T-helper 2 cell treated with Interferon-gamma antibody and Interleukin-4, amounts not matched to agents 100 ng/mL and 5 ng/mL, for 36 hours (primary cell): ENCODE data around the gene GSG1L. TPM values are rescaled to one million over a fixed set of nuclear protein-coding genes. Genes with fewer than 3 reads are reported as not detected.

Source experiments
- intact Hi-C: fragments of 100-400 bp; cut with micrococcal nuclease; formaldehyde crosslinking; loops from one replicate; pipeline ENCODE4 v1.15.1; 2023
- total RNA-seq: library from RNA; stranded (reverse); gene quantifications from 2 replicates; pipeline ENCODE4 v1.2.3, GENCODE V29; 2022

GSG1L gene
- 0.23 TPM in 1 of 2 replicates, not detected in the other for total RNA-seq

DNA sequence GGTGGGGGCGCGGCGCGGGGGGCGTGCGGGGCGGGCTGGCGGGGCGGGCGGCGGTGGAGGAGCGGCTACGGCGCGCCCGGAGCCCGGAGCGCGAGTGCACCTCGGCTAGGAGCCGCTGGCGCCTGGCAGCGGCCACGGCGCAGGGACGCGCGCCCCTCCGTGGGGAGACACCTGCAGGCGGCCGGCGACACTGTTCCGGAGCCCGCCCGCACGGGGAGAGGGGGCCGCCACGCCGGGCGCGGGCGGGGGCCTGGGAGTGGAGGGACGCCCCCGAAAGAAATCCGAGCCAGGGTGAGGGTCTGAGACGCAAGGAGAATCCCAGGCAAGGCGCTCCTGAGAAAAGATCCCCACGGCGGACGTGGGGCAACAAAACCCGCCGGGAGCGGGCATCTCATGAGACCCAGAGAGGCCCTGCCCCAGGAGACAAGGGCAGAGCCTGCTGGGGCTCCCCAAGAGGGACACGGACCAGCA lies at the start of gene GSG1L:
Gene GSG1L, minus strand, starts transcription at position 124 of the 471 bp plus-strand sequence. CDS start 290 bp downstream, outside the sequence.
- intact Hi-C loops, result no loop called here

- intact Hi-C loops, result no loop called here
These were observed 49.4 kb upstream of the GSG1L start for GRCh38 chr16:28112908-28113307.

DNA sequence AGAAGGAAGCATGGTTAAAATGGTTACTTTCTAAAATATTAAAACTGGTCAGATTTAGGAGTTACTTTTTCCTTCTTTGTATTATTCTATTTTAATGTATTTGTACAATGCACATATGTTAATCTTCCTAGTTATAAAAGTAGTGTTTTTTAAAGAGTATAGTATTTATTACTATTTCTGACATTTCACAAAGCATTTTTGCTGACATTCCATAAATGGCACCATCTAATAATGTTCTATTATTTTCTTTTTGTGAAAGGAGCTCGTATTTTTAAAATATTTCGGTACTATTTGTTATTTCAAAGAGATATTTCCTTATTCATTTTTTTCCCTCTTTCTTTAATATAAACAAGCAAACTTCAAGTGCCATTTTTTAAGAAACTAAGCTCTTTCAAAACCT lies 47.5 kb upstream of the GSG1L start:
- intact Hi-C loops, result no loop called here

GRCh38 chr16:28110479-28110878 lies 47.0 kb upstream of the GSG1L start:
- intact Hi-C loops, result no loop called here

- intact Hi-C loops, result no loop called here
These were observed 46.6 kb upstream of the GSG1L start for GRCh38 chr16:28110074-28110473.

DNA sequence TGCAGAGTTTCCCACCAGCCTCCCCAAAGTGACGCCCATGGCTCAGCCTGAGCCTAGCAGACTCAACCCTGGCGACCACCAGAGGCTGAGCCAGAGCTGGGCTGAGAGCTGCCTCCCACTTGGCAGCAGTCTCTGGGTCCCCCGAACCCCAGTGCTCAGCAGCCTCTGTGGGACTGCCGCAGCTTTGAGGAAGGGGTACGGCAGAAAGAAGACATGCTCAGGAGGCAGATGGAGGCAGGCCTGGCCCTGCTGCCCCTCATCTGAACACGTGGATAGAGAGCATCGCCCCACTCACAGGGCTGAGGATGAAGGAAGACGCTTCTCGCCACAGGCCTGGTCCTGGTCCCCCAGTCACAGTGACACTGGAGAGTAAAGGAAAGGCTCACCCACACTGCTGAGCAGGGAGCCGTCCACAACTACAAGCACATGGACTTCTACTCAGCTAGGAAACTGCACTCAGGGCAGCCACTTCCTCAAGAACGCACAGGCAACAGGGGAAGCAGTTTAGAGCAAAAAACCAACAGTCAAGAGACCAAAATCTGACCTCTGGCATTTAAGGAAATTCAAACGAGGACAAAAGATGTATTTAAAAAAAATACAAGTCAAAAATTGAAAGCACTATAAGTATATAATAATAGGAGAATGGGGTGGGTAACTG lies 45.2 kb upstream of the GSG1L start:
- intact Hi-C loops, result no loop called here

DNA sequence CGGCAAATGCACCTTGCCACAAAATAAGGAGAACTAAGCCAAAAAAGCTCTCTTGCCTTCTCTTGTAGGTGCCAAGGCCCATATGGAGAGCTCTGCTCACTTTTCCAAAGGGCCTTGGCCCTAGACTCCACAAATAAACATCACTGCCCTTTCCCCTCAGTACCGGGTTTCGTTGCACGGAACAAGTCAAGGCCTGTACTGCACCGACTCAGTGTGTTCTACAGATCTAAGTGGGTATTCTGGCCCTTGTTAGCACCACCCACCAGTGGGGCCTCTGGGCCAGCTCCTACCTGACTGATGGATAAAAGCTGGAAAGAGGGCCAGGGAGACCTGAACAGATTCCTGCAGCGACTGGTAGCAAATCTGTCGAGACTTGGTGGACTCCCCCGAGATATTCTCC lies 43.7 kb upstream of the GSG1L start:
- intact Hi-C loops, result no loop called here

- intact Hi-C loops, result no loop called here
These were observed 43.1 kb upstream of the GSG1L start for GRCh38 chr16:28106467-28107215.

DNA sequence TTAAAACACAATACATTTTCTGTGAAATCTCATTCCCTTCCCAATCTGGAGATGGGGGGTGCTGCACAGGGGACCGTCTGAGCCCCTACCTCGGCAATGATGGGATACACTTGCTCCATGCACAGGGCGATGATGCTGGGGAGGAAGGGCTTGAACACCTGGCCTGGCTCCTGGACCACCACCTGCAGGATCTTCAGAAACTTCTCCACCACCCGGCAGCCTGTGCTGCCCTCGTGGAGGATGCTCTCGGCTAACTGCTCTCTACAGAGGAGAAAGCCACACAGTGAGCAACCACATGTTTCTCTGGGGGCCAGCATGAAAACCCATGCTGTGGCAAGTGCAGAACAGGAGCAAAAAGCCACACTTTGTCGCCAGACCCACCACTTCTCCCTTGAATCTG lies 42.4 kb upstream of the GSG1L start:
- intact Hi-C loops, result no loop called here

GRCh38 chr16:28105297-28105696 lies 41.8 kb upstream of the GSG1L start:
- intact Hi-C loops, result no loop called here

GRCh38 chr16:28104404-28104803 lies 40.9 kb upstream of the GSG1L start:
- intact Hi-C loops, result no loop called here

GRCh38 chr16:28103516-28104170 lies 40.1 kb upstream of the GSG1L start:
- intact Hi-C loops, result no loop called here

- intact Hi-C loops, result no loop called here
These were observed 38.0 kb upstream of the GSG1L start for GRCh38 chr16:28101533-28101890.

DNA sequence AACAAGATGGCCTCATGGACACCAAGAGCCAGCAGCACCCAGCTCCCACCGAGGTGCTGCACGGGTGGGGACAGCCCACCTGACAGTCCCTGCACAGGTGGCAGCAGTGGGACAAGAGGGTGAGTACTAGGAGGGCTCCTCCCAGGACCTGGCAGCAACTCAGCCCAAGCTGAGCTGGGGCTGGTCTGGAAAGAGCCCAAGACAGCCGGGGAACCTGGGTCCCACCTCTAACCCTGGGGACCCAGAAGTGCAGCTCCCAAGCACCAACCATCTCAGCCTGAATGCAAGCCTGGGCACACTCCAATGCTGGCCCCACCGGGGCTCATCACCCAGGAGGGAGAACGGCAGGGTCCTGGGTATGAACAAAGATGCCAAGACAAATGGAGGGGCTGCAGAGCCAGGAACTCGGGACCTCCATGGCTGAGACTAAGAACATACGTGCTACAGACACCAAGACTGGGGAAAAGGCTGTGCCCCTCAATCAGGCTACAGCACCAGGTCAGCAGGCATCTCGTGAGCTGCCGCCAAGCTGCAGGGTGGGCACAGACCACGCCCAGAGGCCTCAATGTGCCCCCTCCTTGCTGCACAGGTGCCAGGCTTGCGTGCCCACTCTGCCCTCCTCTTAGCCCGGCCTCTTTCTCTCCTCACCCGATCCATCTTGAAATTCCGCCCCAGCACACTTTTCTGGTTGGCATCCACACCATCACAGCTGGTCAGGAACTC lies 37.5 kb upstream of the GSG1L start:
- intact Hi-C loops, result no loop called here

DNA sequence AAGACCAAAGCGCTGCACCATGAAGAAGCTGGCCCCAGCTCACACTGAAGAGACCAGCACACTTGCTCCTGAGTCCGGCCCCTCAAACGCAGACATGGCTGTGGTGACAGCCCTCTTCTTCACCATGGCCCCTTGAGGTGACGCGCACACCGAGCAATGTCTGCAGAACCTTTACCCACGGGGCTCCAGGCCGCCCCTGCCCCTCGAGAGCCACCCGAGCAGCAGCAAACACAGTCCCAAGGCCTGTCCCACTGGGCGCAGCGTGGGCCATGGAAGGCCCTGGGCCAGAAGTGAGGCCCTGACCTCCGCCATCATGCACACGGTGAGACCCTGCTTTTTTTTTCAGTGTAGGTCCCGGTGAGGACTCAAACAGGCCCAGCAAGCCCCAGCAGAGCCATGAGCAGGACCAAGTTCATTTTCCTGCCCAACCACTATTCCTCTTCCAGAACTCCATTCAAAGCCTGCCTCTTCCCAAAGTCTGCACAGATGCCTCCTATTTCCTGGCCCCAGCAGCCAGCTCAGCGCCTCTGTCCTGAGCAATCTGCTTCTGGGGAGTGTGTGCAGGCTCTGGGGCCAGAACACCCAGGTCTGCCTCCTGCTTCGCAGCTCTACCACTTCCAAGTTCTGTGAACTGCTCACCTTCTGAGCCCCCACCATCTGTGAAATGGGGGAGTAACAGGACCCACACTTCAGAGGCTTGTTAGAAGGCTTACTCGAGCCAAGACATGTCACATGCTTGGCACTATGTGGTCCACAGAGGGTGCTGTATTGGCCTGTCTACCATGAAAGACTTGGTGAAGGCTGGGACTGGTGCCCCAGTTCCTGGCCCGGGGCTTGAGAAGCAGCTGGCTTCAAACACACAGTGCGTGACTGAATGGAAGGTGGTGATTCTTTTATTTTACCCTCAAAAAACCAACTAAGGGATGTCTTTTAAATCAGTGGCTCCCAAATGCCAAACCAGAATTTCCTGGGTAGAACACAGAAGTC lies 35.7 kb upstream of the GSG1L start:
- intact Hi-C loops, result no loop called here

DNA sequence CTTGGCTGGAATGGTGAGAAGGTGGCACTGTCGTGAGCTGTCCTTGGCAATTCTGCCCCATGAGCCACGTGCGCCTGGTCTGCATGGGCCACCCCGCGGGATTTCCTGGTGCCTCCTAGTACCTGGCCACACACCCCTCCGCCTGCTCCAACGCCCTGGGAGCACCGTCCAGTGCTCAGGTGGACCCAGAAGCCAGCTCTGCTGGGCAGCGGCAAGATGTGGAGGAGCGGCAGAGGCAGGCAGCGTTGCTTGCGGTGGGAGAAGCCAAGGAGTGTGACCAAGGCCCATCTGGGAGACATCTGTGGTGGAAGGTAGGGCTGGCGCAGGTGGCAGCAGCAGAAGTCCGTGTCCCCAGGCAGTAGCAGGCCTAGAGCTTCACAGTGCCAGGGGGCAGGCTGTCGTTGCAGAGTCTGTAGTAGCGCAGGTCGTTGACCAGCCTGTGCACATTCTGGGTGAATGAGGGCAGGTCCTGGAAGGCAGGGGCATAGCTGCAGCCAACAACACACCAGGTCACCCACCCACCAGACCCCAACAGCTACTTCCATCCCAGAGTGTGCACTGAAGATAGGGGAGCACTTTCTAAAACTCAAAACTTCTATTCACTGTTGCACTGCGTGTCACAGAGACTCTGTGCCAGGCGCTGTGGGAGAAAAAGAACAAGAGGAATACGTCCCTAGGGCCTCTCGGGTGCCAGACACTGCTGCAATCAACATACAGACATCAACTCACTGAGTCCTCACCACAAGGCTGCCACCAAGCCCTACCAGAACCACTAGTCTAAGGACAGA lies 34.9 kb upstream of the GSG1L start:
- intact Hi-C loops, result no loop called here

DNA sequence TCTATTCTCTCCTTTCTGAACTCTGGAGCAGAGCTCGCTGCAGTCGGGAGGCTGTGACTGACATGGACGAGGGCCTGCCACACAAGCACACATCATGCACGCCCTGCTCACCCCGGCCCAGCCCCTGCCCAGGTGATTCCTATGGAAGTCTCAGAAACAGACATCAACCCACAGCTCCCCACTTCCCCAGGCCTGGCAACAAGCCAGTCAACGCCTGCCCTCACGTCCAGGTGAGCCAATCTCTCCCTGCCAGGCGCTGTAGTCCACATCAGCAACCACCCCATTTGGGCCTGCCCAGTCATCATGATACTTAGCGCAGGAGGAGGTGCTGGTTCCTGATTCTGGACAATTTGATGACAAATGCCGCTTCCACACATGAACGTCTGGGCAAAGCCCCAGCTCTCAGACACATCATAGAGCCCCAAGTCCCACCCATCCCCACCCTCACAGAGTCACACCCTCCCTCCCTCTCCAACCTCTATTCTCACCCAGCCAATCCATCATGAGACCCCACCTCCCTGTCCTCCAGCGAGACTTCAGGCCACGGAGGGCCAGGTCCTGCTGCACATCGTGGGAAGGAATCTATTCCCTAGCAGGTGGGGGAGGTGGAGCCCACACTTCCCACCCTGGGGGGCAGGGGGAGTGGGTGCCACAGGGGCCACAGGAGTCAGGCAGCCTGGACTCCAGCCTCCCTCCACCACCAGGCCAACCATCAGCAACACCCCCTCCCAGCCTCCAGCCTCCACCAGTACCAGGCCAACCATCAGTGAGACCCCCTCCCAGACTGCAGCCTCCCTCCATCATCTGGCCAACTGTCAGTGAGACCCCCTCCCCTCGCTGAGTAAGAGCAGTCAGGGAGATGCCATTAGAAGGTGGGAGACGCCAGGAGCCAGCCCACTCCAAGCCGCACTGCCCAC lies 33.7 kb upstream of the GSG1L start:
- intact Hi-C loops, result no loop called here

- intact Hi-C loops, result no loop called here
These were observed 29.8 kb upstream of the GSG1L start for GRCh38 chr16:28093385-28093725.
